Stimulated activated naive CD4-positive, alpha-beta T cell (primary cell): ENCODE data around the gene IGFBP2.

Source experiments
- DNase-seq, 6 experiments: peaks; one replicate each; lab custom pipeline; 2025; lab: John Stamatoyannopoulos, UW

IGFBP2 gene

GRCh38 chr2:216637472-216637871 lies 4.3 kb downstream of the IGFBP2 start:
- DNase-seq: no peak

GRCh38 chr2:216643986-216644659 lies 10.9 kb downstream of the IGFBP2 start:
- no peak for DNase-seq

- no peak for DNase-seq
Observed at GRCh38 chr2:216644842-216645635, 11.8 kb downstream of the IGFBP2 start.

DNA sequence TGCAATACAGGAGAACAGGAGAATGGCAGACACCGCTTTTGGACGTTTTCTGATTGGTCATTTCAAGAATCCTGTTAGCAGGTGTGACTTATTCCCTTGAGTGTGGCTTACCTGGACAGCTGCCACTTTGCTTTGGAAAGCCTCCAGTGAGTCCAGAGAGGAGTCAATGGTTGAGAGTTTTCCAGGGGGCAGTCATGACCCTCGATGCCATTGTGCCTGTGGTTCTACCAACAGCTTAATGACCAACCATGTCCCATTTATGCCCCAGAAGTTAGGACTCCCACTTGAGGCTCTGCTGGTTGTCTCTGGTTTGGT lies 12.4 kb downstream of the IGFBP2 start:
- DNase-seq: no peak

GRCh38 chr2:216646116-216646515 lies 12.9 kb downstream of the IGFBP2 start:
- DNase-seq: no peak

- no peak for DNase-seq
Observed at GRCh38 chr2:216648105-216648504, 14.9 kb downstream of the IGFBP2 start.

- no peak for DNase-seq
Observed at GRCh38 chr2:216649574-216649973, 16.4 kb downstream of the IGFBP2 start.

- no peak for DNase-seq
Observed at GRCh38 chr2:216650626-216651257, 17.5 kb downstream of the IGFBP2 start.

- no peak for DNase-seq
Observed at GRCh38 chr2:216651351-216651881, 18.2 kb downstream of the IGFBP2 start.

DNA sequence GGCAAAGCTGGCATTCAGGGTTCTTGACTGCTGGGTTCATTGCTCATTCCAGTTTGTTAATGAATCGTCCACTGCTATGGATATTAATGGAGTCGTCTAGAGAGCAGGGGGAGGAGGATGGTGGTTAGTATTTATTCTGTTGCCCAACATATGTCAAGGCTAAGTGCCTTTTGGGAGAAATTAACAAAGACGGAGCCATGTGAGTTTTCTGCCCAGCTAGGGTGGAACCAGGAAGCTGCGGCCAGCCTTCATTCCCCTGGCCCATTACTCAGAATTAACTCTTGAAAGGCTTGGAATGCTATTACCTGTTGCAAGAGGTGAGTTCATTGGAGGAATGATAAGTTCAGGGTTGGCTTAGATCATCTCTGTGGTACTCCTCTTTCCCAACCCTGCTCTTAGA lies 19.3 kb downstream of the IGFBP2 start:
- no peak for DNase-seq

- DNase-seq: no peak
Observed at GRCh38 chr2:216653093-216653799, 20.0 kb downstream of the IGFBP2 start.

DNA sequence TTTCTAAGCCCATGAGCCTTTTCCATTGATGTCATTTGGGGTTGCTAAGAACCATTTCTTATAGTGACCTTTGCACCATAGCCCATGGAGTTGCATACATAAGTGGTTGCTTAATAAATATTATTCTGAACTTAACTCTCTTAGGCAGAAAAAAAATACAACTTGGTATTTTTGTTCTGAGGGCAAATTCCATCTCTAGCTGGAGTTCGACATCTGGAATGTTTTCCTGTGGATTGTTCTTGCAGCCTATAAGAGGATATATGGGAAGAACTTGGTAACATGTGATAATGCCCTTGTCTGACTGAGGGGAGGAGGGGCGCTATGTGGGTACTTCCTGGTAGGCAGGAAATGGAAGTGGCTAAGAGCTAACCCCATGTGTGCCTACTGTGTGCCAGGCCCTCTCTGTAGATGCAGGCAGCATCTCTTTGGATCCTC lies 20.7 kb downstream of the IGFBP2 start:
- no peak for DNase-seq

- no peak for DNase-seq
Observed at GRCh38 chr2:216654528-216655052, 21.4 kb downstream of the IGFBP2 start.

DNA sequence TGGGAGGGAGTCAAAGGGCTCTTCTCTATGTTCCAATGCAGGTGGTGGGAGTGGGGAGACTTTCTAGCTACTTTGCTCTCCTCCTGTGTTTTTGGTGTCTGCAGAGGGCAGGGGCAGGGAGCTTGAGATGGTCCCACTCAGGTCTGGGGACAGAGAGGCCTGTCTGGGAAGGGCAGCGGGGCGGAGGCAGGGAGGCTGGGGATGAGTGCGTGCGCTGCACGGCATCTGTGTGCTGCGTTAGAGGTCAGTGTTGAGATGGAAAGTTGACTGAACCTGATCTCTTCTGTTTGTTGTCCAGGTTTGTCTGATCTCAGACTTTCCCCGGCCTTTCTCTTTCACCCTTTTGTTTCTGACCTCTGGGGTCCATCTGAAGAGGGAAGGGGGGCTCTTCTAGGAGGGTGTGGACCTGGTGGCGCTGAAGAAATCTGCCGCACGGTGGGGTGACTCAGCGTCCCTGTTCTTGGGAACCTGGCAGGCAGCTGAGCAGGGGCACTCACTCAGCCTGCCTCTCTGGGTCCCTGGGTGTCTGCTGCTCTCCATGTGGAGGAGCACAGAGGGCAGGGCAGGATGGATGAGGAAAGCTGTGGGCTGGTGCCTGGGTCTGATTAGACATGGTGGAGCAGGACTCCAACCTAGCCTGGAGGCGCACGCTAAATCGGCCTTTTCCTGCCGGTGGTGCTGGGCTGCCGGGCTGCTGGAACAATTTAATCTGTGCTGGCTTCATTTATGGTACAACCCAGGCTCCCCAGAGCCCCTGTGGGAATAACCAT lies 24.1 kb downstream of the IGFBP2 start:
- DNase-seq: no peak

GRCh38 chr2:216657980-216658379 lies 24.8 kb downstream of the IGFBP2 start:
- DNase-seq: no peak

- DNase-seq: no peak
Observed at GRCh38 chr2:216658757-216659156, 25.5 kb downstream of the IGFBP2 start.

- DNase-seq: no peak
Observed at GRCh38 chr2:216659276-216659675, 26.1 kb downstream of the IGFBP2 start.

- no peak for DNase-seq
Observed at GRCh38 chr2:216660496-216660895, 27.3 kb downstream of the IGFBP2 start.

DNA sequence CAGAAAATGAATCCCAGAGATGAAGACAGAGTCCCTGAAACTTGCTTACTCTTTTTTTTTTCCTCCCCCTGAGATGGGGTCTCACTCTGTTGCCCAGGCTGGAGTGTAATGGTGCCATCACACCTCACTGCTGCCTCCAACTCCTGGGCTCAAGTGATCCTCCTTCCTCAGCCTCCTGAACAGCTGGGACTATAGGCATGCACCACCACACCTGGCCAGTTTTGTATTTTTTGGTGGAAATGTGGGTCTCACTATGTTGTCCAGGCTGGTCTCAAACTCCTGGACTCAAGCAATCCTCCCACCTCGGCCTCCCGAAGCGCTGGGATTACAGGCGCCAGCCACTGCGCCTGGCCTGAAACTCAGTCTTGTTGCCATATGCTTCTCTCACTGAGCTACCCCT lies 27.8 kb downstream of the IGFBP2 start:
- DNase-seq: no peak

DNA sequence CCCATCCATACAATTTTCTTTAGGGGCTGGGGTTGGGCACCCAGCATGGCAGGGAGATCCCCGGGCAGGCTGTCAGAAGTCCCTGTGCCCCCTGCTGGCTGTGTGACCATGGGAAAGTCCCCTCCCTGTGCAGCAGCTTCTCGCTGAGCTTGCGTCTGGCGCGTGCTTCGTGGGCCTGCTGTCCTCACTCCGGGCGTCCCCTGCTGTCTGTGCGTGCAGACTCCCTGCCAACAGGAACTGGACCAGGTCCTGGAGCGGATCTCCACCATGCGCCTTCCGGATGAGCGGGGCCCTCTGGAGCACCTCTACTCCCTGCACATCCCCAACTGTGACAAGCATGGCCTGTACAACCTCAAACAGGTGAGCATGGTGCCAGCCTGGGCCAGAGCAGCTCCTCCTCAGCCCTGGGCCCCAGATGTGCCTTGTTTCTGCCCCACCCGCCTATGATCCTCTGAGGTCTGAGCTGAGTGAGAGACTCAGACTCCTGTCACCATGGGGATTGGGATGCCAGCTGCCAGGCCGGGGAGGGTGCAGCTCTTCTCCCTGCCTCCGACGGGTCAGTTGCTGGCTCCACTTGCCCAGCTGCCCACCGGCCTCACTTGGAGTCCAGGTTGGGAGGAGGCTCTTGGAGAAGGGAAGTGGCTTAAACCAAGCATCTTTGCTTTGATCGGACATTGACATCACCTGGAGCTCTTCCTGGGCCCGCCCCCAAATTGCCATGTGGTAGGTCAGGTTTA lies 28.6 kb downstream of the IGFBP2 start:
- DNase-seq: no peak

DNA sequence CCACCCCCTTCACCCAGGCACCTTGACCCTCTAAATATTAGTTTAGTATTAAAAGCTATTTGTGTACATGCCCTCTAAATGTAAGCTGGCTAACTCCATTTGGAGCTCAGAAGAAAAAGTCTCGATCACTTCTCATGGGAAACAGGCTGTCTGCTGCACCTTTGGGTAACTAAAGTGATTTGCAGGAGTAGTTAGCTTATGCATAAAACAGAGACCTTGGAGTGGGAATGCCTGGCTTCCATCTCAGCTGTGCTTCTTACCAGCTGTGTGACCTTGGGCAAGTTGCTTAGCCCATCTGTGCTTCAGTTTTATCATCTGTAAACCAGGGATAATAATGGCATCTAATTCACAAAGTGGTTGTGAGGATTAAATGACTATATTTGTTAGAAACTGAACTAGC lies 29.9 kb downstream of the IGFBP2 start:
- DNase-seq: no peak
